ENCODE data around the gene CCPG1.

Gene CCPG1

DNA sequence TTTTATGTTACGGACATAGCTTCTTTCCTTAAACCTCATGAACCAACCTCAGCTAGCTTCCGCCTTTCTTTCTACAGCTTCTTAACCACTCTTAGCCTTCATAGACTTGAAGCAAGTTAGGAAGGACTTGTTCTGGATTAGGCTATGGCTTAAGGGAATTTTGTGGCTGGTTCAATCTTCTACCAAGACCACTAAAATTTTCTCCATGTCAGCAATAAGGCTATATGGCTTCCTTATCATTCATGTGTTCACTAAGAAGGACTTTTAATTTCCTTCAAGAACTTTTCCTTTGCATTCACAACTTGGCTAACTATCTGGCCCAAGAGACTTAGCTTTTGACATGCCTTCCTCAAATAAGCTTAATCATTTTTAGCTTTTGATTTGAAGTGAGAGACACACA lies 24.5 kb downstream of the CCPG1 start:
- no peak for DNase-seq (ENCODE audit: low read depth in 3 of 3, low spot score in 1 of 3)

DNA sequence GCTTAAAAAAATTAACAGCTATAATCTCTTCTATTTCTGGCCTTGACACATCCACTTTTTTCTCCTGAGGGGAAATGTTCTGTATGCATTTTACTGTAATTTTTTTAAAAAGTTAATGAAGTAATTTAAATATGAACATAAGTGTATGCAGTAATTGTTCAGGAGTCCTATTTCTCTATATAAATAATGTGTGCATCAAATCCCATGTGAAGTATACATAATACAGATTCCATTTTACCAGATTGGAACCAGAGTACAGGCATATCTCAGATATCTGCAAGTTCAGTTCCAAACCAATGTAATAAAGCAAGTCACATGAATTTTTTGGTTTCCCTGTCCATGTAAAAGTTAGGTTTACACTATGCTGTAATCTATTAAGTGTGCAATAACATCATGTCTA lies 26.6 kb downstream of the CCPG1 start:
- DNase-seq (ENCODE audit: low read depth in 3 of 3, low spot score in 1 of 3): no peak

DNA sequence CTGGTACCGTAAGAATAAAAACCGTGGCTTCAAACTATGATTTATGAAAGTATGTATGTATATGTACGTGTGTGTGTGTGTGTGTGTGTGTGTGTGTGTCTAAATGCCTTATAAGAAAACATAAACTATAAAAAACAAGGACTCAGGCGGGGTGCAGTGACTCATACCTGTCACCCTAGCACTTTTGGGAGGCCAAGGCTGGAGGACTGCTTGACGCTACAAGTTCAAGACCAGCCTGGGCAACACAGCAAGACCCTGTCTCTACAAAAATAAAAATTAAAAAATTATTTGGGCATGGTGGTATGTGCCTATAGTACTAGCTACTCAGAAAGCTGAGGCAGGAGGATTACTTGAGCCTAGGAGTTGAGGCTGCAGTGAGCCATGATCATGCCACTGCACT lies 29.1 kb downstream of the CCPG1 start:
- no peak for DNase-seq (ENCODE audit: low read depth in 3 of 3, low spot score in 1 of 3)

DNA sequence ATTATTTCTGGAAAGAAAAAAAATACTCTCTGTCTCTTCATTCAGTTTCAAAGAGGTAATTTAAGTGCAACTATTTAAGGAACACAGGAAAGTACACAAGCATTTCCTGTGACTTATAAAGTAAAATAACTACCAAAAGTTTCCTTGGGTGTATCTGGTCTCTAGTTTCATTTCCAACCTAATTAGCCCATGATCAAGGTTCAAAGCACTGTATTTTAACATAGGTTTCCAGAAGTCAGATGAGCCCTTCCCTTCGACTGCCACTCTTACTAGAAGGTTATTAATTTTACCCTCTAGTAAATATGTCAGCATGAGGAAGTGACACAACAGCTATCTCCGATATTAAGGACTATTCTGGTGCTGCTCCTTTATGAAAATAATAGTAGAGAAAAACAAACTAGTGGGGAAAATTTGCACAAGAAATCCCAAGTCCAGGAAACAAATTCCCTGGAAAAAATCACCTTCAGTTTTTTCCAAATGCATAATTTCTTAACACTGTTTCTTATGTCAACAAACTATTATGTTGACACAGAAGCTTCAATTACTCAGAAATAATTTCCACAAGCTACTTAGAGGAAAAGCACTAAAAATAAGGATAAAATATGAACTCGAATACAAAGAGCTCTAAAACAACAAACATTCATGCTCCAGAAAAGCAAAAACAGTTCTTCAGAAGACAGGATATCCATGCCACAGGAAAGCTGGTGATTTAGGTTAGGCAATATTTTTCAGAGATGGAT lies 35.3 kb downstream of the CCPG1 start:
- DNase-seq (ENCODE audit: low read depth in 3 of 3, low spot score in 1 of 3): no peak

DNA sequence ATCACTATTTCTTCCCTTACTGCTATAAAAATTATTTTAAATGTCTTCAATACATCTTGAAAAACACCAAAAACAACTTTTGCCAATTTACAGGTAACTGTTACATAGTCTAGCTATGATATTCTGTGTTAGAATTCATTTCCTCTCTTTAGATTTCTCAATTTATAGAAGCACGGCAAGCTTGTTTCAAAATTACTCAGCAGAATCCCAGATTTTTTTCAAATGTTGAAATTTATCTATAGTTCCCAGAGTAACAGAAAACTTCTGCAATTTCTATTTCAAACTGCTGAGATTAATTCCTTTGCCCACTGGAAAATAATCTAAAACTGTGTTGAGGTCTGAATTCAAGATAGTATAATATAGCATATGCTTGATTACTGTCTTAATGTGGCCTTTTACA lies 41.2 kb downstream of the CCPG1 start:
- DNase-seq (ENCODE audit: low read depth in 3 of 3, low spot score in 1 of 3): no peak

DNA sequence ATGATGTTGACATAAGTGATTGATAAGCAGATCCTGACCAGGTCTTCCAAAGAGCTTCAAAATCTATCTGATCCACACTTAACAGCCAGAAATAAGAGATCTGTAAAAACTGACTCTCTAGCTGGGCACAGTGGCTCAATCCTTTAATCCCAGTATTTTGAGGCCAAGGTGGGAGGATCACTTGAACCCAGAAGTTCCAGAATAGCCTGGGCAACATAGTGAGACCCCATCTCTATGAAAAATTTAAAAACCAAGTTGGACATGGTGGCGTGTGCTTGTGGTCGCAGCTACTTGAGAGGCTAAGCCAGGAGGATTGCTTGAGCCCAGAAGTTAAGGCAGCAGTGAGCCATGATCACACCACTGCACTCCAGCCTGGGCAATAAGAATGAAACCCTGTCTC lies 45.5 kb downstream of the CCPG1 start:
- no peak for DNase-seq (ENCODE audit: low read depth in 3 of 3, low spot score in 1 of 3)

DNA sequence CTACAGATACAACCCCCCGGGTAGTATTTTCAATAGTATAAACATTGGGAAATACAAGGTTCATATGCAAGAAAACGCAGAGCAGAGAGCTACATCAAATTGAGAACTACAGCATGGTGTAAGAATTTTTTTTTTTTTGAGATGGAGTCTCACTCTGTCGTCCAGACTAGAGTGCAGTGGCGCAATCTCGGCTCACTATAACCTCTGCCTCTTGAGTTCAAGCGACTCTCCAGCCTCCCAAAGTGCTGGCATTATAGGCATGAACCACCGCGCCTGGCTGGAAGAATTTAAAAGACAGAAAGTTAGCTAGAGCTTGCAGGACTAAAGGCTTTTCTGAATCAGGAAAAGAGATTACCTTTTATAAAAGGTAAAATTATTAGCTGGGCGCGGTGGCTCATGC lies 47.1 kb downstream of the CCPG1 start:
- DNase-seq (ENCODE audit: low read depth in 3 of 3, low spot score in 1 of 3): no peak

DNA sequence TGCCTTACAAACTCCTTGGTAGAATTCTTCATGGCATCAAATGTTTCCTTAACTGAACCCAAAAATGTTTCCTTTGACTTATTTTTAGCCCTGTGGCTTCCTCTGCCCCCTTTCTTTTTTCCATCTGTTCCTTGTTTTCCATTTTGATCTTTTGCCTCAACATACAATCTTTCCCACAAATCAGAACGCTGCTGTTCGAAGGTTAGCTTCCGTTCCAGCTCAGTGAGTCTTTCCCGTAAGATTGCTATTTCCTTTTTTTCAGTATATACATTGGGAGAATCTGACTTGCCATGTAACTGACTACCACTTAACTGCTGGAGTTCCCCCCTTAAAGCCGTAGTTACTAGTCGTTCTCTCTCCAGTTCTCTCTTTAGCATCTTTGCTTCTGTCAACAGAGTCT lies 47.9 kb downstream of the CCPG1 start:
- no peak for DNase-seq (ENCODE audit: low read depth in 3 of 3, low spot score in 1 of 3)

DNA sequence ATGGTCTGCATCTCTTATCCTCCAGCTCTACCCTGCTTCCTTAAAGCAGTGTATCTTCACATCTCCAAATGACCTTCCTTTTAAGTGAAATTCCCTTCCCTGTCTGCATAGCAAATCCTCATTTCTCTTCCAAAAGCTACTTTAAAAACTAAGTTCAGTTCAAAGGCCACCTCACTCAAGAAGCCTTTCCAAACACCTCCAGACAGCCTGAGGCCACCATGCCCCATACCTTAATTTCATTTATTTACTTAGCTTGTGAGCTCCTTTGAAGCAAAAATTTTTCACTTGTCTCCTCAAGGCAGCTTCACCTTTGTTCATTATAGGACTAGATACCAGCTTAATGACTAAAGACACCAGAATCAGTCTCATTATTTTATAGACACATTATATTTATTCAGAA lies 49.7 kb downstream of the CCPG1 start:
- no peak for DNase-seq (ENCODE audit: low read depth in 3 of 3, low spot score in 1 of 3)

DNA sequence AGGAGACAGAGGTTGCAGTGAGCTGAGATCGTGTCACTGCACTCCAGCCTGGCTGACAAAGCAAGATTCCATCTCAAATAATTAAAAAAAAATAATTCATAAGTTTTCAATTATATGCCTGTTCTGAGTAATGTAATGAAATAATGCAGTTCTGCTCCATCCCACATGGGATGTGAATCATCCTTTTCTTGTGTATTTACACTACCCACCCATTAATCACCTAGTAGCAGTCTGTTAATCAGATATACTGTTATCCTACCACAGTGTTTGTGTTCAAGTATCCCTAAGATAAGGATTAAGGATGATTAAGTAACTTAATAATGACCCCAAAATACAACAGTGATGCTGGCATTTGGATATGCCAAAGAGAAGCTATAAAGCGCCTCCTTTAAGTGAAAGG lies 50.4 kb downstream of the CCPG1 start:
- no peak for DNase-seq (ENCODE audit: low read depth in 3 of 3, low spot score in 1 of 3)

DNA sequence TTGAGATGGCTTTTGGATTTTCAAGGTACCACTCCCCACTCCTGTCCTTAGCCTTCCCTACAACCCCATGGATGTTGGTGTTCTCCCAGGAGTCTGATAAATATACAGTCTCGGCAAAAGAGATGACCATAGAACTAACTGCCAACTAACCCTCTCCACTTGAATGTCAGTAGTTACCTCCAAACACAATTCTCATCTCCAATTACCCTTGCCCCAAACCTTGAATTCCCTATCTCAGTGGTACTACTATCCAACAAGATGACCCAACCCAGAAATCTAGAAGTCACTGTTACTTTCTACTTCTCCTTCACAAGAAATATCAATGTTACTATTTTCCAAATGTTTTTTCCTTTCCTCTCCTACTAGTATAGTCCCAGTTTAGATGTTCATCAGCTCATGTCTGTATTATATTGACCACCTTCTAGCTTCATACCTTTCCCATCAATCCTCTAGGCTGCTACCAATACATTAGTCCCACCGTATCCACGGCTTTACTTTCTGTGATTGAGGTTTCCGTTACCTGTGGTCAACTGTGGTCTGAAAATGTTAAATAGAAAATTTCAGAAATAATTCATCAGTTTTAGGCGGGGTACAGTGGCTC lies 51.1 kb downstream of the CCPG1 start:
- DNase-seq (ENCODE audit: low read depth in 3 of 3, low spot score in 1 of 3): no peak

DNA sequence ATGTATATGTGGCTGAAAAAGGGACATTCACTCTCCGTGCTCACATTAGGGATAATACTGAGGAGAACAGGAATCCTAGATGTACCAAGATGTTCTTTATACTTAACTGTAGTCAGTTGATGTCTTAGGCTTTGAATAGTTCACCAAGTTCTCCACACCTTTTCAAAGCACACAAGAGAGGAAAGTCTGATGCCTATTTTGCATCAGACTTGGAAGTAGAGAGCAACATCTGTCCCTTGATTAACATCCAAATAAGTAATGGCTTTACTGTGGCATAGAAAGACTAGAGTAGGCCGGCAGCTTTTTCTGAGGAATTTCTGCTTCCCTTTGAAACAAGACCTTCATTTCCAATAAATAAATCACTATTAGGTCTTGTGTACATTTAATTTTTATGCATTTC lies 55.1 kb downstream of the CCPG1 start:
- no peak for DNase-seq (ENCODE audit: low read depth in 3 of 3, low spot score in 1 of 3)

DNA sequence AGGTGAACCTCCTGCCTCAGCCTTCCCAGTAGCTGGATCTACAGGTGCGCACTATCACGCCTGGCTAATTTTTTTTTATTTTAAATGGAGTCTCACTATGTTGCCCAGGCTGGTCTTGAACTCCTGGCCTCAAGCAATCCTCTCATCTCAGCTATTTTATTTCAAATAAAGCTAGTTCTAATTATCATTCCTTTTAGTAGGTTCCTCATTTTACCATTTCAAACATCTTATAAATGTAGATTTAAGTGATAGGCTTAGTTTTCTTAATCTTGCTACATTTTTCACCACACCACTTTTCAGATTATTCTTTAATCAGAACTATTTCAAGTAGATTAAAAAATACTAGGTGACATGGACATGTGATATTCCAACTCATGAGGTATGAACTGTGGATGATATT lies 58.9 kb downstream of the CCPG1 start:
- DNase-seq (ENCODE audit: low read depth in 3 of 3, low spot score in 1 of 3): no peak

DNA sequence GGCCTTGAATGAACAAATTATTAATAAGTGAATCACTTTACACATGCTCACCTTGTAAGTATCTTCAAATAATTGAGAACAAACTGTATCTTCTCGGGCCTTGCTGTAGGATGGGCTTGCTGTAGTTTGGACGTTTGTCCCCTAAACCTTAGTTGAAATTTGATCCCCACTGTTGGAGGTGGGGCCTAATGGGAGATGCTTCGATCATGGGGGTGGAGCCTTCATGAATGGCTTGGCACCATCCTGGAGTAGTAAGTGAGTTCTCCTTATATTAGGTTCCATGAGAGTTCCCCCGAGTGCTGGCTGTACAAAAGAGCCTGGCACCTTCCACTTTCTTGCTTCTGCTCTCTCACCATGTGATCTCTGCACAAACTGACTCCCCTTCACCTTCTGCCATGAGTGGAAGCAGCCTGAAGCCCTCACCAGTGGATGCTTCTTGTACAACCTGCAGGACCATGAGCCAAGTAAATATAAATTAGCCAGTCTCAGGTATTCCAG lies 59.8 kb downstream of the CCPG1 start:
- no peak for DNase-seq (ENCODE audit: low read depth in 3 of 3, low spot score in 1 of 3)

DNA sequence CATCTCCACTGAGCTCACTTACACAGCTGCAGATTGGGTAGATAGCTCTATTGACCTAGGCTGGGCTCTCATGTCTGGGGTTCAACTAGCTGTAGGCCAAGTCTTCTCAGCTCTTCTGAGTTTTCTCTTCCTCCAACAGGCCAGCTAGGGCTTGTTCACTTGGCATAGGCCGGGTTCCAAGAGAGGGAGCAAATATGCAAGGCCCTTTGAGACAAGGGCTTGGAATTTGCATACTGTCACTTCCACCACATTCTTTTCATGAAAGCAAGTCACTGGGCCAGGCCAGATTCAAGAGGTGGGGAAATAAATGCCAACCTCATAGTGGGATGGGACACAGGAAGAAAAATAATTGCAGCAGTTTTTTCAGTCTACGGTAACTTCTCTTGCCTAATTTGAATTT lies 64.0 kb downstream of the CCPG1 start:
- no peak for DNase-seq (ENCODE audit: low read depth in 3 of 3, low spot score in 1 of 3)

DNA sequence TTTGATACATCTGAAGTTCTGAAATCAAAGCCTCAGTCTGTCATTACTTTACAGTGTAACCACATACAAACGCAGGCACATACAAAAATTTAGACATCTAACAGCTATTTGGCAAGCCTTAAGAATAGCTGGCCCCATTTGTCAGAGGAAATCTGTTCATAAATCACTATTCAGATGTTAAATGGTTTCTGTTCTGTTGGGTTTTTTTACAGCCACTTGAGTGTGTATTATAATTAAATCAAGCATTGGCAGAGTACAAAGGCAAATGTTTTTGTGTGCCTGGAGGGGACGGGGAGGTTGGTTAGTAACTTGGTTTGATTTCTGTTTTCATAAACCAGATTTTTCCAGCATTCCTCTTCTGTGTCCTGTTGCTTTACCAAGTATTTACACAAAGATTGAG lies 65.0 kb downstream of the CCPG1 start:
- DNase-seq (ENCODE audit: low read depth in 3 of 3, low spot score in 1 of 3): no peak

DNA sequence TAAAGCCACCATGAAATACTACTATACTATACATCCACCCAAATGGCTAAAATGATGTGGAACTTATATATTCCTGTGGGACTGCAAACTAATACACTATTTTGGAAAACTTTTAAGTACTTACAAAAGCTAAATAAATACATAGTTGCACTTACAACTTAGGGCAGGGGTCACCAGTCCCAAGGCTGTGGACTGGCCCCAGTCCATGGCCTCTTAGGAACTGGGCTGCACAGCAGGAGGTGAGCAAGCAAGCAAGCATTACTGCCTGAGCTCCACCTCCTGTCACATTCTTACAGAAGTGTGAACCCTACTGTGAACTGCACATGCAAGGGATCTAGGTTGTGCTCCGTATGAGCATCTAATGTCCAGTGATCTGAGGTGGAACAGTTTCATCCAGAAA lies 71.0 kb downstream of the CCPG1 start:
- DNase-seq (ENCODE audit: low read depth in 3 of 3, low spot score in 1 of 3): no peak

DNA sequence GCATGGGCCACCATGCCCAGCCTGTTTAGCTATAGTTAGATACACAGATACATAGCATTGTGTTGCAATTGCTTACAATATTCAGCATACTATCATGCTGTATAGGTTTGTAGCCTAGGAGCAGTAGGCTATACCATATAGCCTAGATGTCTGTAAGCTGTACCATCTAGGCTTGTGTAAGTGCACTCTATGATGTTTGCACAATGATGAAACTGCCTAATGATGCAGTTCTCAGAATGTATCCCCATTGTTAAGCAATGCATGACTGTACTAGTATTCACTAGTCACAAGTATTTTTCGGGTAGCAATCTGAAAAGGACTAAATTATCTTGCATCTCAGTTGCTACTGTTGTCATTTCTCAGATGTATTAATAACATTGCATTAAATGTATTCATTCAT lies 73.2 kb downstream of the CCPG1 start:
- no peak for DNase-seq (ENCODE audit: low read depth in 3 of 3, low spot score in 1 of 3)

DNA sequence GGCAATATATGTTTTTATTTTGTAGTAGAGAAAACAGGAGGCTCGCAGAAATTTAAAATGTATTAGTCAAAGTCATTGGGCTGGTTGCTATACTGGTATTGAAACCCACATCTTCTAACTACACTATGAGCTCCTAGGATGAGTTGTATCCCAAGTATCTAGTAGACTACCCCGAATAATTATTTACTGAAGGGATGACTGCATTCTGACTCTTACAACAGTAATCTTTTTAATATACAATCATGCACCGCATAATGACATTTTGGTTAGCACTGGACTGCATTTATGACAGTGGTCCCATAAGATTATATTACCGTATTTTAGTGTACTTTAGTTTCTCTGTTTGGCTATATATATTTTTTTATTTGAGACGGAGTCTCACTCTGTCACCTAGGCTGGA lies 73.8 kb downstream of the CCPG1 start:
- DNase-seq (ENCODE audit: low read depth in 3 of 3, low spot score in 1 of 3): no peak

DNA sequence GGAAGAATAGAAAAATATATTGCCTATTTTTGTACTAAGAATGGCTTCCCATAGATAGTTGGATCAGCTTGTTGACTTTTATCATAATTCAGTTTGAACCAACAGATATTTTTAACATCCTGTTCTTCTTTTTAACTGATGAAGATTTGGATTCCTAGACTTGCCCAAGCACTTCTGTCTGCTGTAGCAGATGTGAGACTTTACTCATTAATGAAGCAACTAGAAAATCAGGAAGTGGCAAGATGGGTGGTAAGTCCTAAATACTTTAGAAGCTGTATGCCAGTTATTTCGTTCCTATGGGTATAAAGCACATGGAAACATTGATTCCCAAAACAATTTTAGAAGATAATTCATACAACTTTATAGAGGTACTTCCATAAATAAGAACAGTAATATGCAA lies 80.8 kb downstream of the CCPG1 start:
- DNase-seq (ENCODE audit: low read depth in 3 of 3, low spot score in 1 of 3): no peak

DNA sequence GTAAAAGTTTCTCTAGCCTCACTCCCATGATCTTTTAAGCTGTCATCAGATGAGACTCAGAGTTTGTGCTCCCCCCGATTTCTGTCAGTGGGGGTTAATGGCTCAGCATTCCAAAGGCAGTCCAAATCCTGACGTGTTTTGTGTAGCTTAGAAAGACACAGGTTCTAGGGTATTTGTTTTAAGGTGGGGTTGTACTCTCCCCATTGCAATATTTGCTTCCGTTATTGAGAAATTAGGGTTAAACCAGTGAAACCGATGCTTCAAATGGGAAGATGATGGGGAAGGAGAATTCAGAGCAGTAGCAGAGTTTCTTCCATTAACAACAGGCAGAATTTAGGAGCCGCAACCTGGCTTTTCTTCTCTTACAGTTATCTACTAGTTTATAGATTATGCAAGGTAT lies 85.7 kb downstream of the CCPG1 start:
- no peak for DNase-seq (ENCODE audit: low read depth in 3 of 3, low spot score in 1 of 3)

DNA sequence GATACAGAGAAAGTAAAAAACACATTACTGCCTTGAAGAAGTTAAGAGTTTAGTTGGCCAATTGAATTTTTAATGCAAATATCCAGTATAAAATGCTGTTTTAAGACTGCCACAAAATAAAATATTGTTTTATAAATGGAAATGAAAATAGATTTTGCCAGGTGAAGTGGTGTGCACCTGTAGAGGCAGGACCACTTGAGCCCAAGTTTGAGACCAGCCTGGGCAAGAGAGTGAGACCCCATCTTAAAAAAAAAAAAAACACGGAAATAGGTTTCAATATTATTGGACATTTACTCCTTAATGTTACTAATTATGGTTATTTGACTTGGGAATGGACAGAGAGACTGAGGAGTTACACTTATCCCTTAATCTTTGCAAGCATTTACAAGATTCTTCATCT lies 87.2 kb downstream of the CCPG1 start:
- DNase-seq (ENCODE audit: low read depth in 3 of 3, low spot score in 1 of 3): no peak

DNA sequence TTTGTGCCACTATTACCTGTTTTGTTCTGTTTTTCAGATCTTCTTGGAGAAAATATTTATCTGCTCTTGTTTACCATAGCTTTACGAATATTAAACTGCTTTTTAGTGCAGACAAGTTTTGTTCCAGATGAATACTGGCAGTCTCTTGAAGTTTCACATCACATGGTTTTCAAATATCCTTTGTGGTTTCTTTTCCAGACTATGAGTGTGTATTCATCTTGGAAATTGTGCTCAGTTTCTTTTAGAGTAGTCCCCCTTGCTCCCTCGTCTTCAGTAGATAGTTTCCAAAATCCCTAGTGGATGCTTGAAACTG lies 88.0 kb downstream of the CCPG1 start:
- DNase-seq (ENCODE audit: low read depth in 3 of 3, low spot score in 1 of 3): no peak
